ENCODE measurements around the gene PARD3.
"Not testable (repeated sequence)": the region's sequence is repeated elsewhere in the genome, so short reads cannot be mapped to it uniquely, and the experiment has no call there.

The PARD3 gene

GRCh38 chr10:34677132-34677531 lies 138.0 kb downstream of the PARD3 start:
- DNase-seq: no peak

- DNase-seq: no peak
Observed at GRCh38 chr10:34674176-34674575, 140.9 kb downstream of the PARD3 start.

- DNase-seq: no peak
Observed at GRCh38 chr10:34670081-34670480, 145.0 kb downstream of the PARD3 start.

- DNase-seq: no peak
Observed at GRCh38 chr10:34669079-34669478, 146.0 kb downstream of the PARD3 start.

DNA sequence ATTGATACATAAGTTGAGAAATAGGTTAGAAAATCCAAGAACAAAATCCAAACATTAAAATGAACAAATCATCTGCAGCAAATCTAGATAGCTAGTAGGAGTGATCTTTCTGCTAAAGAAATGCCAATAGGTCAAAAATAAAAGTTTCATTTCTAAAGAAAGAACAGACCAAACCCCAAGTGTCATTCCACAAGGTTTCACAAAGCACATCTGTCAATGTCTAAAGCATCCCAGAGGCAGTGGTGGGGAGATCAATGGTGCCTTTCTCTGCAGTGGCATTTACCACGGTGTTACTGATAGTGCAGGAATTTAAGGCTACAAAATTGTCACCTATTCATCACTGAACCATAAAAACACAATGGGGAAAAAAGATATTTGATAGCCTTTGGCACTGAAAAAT lies 147.9 kb downstream of the PARD3 start:
- no peak for DNase-seq

DNA sequence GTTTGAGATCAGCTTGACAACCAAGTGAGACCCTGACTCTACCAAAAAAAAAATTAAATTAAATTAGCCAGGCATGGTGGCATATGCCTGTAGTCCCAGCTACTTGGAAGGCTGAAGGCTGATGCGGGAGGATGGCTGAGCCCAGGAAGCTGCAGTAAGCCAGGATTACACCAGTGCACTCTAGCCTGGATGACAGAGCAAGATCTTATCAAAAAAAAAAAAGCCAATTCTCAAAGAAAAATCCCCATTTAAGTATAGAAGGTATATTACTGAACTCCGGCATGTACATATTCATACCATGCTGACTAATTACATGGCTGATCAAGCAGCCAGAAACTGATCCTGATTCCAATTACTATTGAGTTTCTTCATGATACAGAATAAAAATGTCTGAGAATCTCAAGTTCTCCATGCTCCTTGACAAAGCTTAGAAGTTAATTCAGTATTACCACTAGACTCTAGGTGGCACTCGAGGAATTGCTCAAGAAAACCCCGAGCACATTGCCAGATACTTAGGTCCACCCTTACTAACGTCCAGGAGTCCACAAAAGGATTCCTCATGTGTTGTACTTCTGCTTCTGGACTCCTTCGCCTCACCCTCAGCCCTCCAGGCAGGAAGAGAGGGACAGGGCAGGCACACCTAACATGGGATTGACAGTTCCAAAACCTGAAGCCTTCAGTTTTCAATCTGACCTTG lies 148.9 kb downstream of the PARD3 start:
- no peak for DNase-seq

- DNase-seq: no peak
Observed at GRCh38 chr10:34664706-34665105, 150.4 kb downstream of the PARD3 start.

- no peak for DNase-seq
Observed at GRCh38 chr10:34661580-34661979, 153.5 kb downstream of the PARD3 start.

DNA sequence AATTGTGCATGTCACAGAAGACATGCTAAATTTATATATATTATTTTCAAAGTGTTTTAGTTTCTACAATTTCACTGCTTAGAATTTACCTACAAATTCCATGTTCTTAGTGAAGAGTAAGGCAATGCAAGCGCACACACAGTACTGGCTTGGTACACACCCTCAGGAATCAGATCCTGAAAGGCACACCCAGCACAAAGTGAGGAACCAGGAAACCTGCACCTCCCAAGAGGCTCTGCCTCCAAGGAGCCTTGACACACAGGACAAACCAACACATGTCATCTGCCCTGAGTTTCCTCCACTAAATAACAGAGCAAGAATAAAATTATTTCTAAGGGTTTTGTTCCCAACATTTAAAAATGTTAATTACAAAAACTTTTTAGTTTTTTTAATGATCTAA lies 156.2 kb downstream of the PARD3 start:
- no peak for DNase-seq

GRCh38 chr10:34656661-34657060 lies 158.4 kb downstream of the PARD3 start:
- no peak for DNase-seq

GRCh38 chr10:34655286-34656170 lies 159.6 kb downstream of the PARD3 start:
- DNase-seq: no peak

GRCh38 chr10:34654211-34654610 lies 160.9 kb downstream of the PARD3 start:
- DNase-seq: no peak

GRCh38 chr10:34653530-34653929 lies 161.6 kb downstream of the PARD3 start:
- no peak for DNase-seq

GRCh38 chr10:34651416-34652195 lies 163.5 kb downstream of the PARD3 start:
- DNase-seq: no peak

GRCh38 chr10:34650156-34650555 lies 164.9 kb downstream of the PARD3 start:
- DNase-seq: no peak

GRCh38 chr10:34649385-34649784 lies 165.7 kb downstream of the PARD3 start:
- DNase-seq: no peak

- no peak for DNase-seq
Observed at GRCh38 chr10:34648919-34649318, 166.2 kb downstream of the PARD3 start.

GRCh38 chr10:34647875-34648865 lies 166.9 kb downstream of the PARD3 start:
- no peak for DNase-seq

DNA sequence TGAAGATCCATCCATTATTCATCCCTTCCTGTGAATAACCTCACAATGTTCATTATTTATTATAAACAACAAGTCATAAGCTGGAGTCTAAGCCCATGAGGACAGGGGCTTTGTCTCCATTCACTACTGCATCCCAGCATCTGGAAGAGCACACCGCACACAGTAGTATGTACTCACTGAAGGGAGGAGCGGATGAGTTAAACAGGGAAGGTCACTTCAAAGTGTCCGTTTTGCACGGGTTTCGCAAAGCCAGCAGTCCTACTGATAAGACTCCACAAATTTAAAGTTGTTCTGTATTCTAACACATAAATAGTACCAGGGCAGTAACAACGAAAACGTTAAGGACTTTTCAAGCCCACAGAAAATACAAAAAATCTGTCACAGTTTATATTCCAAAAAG lies 167.9 kb downstream of the PARD3 start:
- no peak for DNase-seq

DNA sequence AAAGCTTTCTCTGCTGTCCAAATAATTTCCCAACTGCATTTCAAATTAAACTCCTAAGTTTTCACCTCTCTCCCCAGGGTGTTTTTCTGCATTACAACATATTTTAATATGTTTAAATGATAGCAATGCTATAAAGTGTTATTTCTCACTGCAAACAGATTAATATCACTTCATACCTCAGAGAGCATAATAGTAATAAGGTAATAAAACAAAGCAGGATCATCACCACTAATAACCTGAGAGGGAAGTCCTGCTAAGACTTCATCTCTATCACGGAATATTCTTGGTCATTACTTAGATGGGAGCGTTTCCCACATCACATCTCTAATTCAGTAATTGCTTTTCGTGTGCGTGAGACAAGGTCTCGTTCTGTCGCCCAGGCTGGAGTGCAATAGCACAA lies 168.8 kb downstream of the PARD3 start:
- no peak for DNase-seq

- not testable (repeated sequence) for DNase-seq
Observed at GRCh38 chr10:34644815-34645214, 170.3 kb downstream of the PARD3 start.

- no peak for DNase-seq
Observed at GRCh38 chr10:34644224-34644623, 170.9 kb downstream of the PARD3 start.
